ENCODE results near the gene CHST13.
"Not testable (repeated sequence)": the region's sequence is repeated elsewhere in the genome, so short reads cannot be mapped to it uniquely, and the experiment has no call there.

Gene CHST13

DNA sequence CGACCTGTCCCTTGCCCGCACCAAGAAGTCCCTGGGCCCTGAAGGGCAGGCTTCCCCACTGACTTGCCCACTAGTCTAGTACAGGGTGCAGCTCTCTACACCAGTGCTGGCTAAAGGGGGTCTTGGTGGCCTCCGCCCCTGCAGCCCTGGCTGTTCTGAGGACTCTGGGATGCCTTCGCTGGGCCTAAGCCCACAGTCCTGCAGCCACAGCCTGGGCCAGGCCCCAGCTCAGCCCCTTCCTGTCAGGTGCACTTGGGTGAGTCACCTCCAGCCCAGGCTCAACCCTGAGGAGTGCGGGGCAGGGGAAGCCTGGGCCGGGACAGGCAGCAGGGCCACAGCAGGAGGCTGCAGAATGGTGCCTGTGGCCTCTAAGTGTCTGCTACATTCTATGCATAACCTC lies 33.8 kb downstream of the CHST13 start:
- no peak for DNase-seq

DNA sequence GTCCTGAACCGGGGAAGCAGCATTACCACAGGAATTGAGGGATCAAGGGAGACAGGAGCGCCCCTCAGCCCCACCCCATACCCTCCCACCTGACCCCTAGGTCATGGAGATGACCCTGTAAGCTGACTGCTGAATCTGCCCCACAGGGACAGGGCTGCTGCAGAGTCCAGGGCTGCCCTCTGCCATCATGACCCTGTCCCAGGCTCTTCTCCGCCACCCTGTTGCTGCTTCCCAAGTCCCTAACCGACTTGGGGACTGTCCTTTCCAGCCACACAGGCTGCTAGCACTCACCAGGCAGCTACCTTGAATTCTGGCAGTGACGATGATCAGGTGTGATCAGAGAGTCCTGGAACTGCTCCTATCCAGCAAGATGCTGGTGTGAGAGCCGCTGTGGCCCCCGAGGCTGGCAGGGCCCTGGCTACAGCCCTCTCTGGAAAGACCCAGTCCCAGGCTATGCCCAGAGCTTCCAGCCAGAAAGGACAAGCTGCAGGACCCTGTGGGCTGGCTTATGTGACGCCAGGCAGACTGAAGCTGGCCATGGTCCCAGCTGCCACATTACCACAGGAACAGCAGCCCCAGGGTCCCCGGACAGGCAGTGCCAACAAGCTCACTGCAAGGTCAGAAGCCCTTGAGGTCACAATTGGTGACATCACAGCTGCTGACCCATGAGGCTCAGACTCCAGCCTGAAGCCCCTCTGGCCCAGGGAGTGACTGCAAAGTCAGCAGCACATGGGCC lies 34.5 kb downstream of the CHST13 start, which contains the start of gene C3orf22:
C3orf22 (minus strand) TSS at position 597 of the 736 bp plus-strand sequence. CDS start 5,542 bp downstream, outside the sequence.
- no peak for DNase-seq

- no peak for DNase-seq
These were observed 38.9 kb downstream of the CHST13 start for GRCh38 chr3:126562737-126563276.

DNA sequence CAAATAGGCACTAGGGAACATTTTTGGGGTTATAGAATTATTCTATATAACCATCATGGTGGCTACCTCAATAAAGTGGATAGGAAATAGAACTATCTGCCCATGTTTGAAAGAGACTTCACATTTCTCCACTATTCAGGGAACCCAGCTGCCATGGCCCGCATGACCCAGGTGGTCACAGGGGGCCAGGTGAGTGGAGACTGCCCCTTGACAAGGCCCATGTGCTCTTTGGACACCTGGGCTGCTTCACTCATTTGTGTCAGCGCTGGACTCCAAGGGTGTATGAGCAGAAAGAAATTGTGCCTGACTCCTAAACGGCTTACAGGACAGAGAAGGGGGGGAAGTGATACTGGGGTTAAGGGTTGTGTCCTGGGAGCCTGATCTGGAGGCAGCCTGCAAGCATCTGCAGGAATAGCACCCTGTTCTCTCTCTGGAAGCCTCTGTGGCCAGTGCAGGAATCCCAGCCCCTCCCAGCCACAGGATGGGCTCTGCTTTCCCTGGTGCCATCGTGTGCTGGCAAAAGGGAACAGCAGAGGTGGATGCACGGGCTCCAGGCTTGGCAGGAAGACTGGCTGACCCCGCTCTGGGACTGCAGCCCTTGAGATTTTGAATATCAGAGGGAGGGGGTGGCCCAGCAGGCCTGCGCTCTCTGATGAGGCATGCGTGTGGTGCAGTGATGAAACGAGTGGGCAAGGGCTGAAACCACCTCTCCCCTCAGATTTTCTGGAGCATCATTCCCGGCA lies 43.9 kb downstream of the CHST13 start:
- no peak for DNase-seq

DNA sequence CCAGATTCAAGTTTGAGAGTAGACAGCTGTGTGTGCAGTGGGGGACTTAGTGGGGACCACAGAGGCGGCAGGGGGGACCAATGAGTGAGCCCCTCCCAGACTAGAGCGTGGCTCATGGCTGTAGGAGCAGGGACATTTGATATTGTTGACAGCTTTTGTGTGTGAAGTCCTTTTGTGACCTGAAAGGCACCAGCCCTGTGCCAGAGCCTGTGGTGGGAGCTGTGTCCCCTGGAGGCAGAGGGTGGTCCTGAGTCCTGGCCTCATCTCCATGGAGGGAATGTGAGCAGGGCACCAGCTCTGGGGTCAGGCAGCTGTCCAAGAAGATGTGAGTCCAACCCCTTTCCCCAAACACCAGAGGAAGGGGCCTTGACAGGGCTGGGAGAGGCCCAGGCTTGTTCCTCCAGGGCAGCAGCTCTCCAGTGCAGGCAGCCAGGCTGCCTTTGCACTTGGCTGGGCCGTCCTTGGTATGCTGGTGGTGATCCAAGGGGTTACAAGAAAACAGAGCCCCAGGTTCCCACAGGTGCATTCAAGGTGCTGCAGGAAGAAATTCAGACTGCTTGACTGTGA lies 44.9 kb downstream of the CHST13 start:
- DNase-seq = no peak

DNA sequence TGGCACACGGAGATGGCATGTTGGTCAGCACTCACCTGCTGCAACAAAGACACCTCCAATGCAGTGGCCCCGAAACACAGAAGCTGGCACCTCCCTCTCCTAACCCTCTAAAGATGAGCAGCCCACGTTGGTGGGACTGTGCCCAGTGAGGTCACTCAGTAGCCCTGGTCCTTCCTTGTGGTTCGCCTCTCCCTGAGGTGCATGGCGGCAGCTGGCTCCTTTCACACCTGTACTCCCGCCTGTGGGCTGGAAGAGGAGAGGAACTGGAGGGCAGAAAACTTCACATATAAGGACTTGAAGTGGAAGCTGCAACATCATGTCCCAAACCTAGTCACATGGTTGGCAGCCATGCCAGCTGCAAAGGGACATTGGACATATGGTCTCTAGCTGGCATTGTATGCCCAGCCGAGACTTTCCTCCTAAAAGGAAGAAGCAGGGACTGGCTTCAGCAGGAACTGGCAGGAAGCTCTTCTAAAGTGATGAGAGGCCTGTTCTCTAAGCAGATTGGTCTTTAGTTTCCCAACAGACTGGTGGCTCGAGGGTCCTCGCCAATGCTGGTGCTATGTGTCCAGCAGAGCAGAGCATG lies 45.5 kb downstream of the CHST13 start:
- no peak for DNase-seq

GRCh38 chr3:126570103-126570541 lies 46.2 kb downstream of the CHST13 start:
- DNase-seq = no peak

DNA sequence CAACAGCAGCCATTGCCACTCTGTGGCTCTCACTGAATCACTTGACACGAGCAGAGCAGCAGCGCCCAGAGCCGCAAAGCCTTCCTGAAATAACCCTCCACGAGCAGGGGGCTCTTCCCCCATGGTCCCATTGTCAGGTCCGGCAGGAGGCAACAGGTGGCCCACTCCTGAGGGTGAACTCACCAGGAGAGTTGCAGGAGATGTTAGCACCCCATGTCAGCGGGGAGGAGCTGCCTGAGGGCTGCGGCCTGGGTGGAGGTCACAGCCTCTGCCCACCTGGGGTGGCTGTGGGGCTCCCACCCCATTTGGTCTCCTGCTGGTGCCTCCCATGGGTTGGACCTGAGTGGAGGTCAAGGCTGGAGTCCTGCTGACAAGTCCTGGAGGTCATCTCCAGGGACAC lies 47.1 kb downstream of the CHST13 start:
- no peak for DNase-seq

- no peak for DNase-seq
These were observed 49.6 kb downstream of the CHST13 start for GRCh38 chr3:126573492-126574117.

DNA sequence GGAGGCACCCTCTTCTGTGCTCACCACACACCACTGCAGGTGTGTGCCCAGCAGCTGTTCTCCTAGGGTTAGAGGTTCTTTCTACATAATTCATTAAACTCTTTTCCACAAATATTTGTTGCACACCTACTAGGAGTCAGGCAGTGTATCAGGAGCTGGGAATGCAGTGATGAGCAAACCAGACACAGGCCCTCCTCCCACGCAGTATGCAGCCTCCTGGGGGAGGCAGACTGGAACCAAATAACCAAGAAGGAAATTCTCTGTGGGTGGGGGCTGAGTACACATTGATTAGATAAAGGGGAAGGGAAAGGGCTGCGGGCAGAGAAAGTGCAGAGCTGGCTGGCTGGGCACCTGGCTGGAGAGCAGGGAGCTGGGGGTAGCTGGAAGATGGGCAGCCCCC lies 53.3 kb downstream of the CHST13 start:
- no peak for DNase-seq

DNA sequence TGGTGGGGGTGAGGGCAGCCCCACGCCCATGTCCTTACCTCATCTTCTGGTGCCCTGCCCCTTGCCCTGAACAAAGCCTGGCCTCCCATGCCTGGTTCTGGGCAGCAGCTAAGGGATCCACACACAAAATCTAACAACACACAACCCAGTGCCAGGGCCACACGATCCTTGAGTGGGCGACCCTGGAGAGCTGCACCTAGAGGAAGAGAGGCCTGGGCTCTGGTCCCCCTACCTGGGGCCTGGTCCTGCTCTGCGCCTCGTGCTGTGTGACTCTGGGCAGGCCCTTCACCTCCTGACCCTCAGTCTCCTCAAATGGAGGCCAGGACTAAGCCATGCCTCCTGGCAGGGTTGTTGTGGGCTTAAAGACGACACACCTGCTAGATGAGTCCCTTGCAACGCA lies 54.7 kb downstream of the CHST13 start:
- no peak for DNase-seq

DNA sequence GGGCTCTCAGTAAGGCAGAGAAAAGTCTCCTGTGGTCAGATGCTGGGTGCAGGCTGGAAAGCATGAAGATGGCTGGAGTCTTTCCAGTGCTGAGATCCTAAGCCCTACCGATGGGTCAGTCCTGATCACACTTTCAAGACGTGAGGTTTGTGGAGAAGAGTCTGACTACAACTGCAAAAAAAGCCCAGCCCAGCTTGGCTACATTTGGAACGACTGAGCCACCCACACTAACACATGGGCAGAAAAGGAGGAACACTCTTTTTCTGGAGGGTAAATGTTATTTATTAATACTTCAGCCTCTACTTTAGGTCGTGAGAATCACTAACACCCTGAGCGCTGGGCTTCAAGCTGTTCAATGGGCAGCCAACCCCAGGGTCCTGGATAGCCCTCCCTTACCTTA lies 56.8 kb downstream of the CHST13 start:
- no peak for DNase-seq

DNA sequence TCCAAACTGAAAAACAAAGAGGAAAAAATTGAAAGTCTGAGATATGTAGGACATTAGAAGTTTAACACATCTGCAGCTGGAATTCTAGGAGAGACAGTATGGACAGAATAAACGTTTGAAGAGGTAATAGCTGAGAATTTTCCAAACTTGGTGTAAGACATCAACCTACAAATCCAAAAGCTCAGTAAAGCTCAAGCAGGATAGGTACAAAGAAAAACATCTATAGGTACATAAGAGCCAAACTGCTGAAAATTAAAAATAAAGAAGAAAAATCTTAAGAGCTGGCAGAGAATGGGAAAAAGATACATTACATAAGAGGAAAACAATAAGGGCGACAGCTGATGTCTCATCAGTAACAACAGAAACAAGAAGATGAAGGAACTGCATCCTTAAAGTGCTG lies 57.6 kb downstream of the CHST13 start:
- no peak for DNase-seq

GRCh38 chr3:126582311-126582710 lies 58.4 kb downstream of the CHST13 start:
- no peak for DNase-seq

- DNase-seq = not testable (repeated sequence)
These were observed 67.6 kb downstream of the CHST13 start for GRCh38 chr3:126591515-126591914.

Measured in stimulated activated CD4-positive, alpha-beta T cell treated with anti-CD3 and anti-CD28 coated beads, Interleukin-2, amount 100 ng/mL, for 48 hours (primary cell).